HCT116 (cell line): ENCODE data around the gene FBXO11. TPM values are rescaled to one million over a fixed set of nuclear protein-coding genes. Genes with fewer than 3 reads are reported as not detected.

Experiments
- ATAC-seq: fragments of 200-7000 bp; cut with Tn5 transposase; 2 replicates; pipeline ENCODE4 v1.9.1; 2020; ENCODE audit warnings: mild to moderate bottlenecking, moderate library complexity
- BruUV-seq: library from RNA; stranded (reverse); fragments of 400-500 nt; replicated peaks from 2 replicates; lab custom pipeline; 2021; lab: Mats Ljungman, UMichigan
- CTCF ChIA-PET: fragments of 300-600 bp; sonication (Branson Sonifier 250); formaldehyde crosslinking; loops from one replicate; lab custom pipeline; 2021; ENCODE audit warnings: antibody characterized with exemption; lab: Charles Lee
- POLR2A ChIA-PET: fragments of 300-600, 350-600 bp; sonication (Branson Sonifier 250); formaldehyde crosslinking; loops from one replicate; lab custom pipeline; 2021; ENCODE audit warnings: antibody characterized with exemption; lab: Charles Lee
- RAD21 ChIA-PET, 2 experiments: fragments of 300-600 bp; sonication (Branson Sonifier 250); formaldehyde crosslinking; loops; one replicate each; lab custom pipeline; 2023; ENCODE audit warnings: low total read pairs in 2 of 2; ENCODE audit not compliant: uncharacterized antibody in 2 of 2, unreplicated experiment in 2 of 2, low non-redundant PET in 1 of 2; lab: Charles Lee
- DNase-seq: peaks from one replicate; pipeline ENCODE4 v3.0.0-alpha.2; 2010; ENCODE audit warnings: low read depth, low spot score
- H2AFZ ChIP-seq: fragments of 200-600 bp; shearing (Covaris generic), sonication (generic); 2 replicates; pipeline ENCODE4 v1.6.1; 2017; ENCODE audit warnings: low read depth, mixed run types, mixed read lengths, antibody characterized with exemption, low read length; ENCODE audit not compliant: poor library complexity, severe bottlenecking
- H3K27ac ChIP-seq: 2 replicates; pipeline ENCODE4 v1.5.1; 2012; ENCODE audit warnings: low read depth, low read length
- H3K27me3 ChIP-seq: fragments of 200-600 bp; sonication (generic); 2 replicates; pipeline ENCODE4 v1.6.1; 2016; ENCODE audit warnings: mixed run types, low read length, mixed read lengths; ENCODE audit not compliant: insufficient read depth
- H3K36me3 ChIP-seq, 2 experiments: fragments of 200-500 bp in 1 of 2; fragments of 200-600 bp in 1 of 2; sonication (Bioruptor generic) in 1 of 2; sonication (generic) in 1 of 2; 2 replicates each; pipeline versions ENCODE4 v1.5.1 to v1.6.1; 2014 to 2016; ENCODE audit warnings: low read length in 2 of 2, inconsistent platforms in 1 of 2, mixed read lengths in 1 of 2, mixed run types in 1 of 2; ENCODE audit not compliant: insufficient read depth in 2 of 2, control insufficient read depth in 1 of 2
- H3K4me1 ChIP-seq, 2 experiments: fragments of 200-600 bp in 1 of 2; sonication (generic) in 1 of 2; 2 replicates each; pipeline versions ENCODE4 v1.5.1 to v1.6.1; 2012 to 2017; ENCODE audit warnings: low read length in 2 of 2, inconsistent platforms in 1 of 2, mild to moderate bottlenecking in 1 of 2, mixed read lengths in 1 of 2, mixed run types in 1 of 2, moderate library complexity in 1 of 2; ENCODE audit not compliant: insufficient read depth in 2 of 2, control insufficient read depth in 1 of 2
- H3K4me2 ChIP-seq: fragments of 200-600 bp; sonication (generic); 2 replicates; pipeline ENCODE4 v1.6.1; 2017; ENCODE audit warnings: mixed run types, low read length, mixed read lengths
- H3K4me3 ChIP-seq, 2 experiments: fragments of 200-600 bp in 1 of 2; sonication (generic) in 1 of 2; replicated peaks in 1 of 2; 2 replicates each; pipeline ENCODE4 v1.5.1; 2011 to 2016; ENCODE audit warnings: low read length in 2 of 2, control low read depth in 1 of 2, low read depth in 1 of 2, mild to moderate bottlenecking in 1 of 2, mixed read lengths in 1 of 2, mixed run types in 1 of 2
- H3K79me2 ChIP-seq: fragments of 200-600 bp; sonication (generic); 2 replicates; pipeline ENCODE4 v1.6.1; 2017; ENCODE audit warnings: mild to moderate bottlenecking, mixed run types, low read length, moderate library complexity, mixed read lengths; ENCODE audit not compliant: insufficient read depth
- H3K9ac ChIP-seq: fragments of 200-600 bp; sonication (generic); 2 replicates; pipeline ENCODE4 v1.6.1; 2016; ENCODE audit warnings: low read length, mixed read lengths
- H3K9me2 ChIP-seq: fragments of 200-600 bp; sonication (generic), shearing (Covaris generic); 2 replicates; pipeline ENCODE4 v1.6.1; 2017; ENCODE audit warnings: mixed run types, mild to moderate bottlenecking, moderate library complexity; ENCODE audit not compliant: insufficient read depth
- H3K9me3 ChIP-seq, 2 experiments: fragments of 200-500 bp in 1 of 2; fragments of 200-600 bp in 1 of 2; sonication (Bioruptor generic) in 1 of 2; sonication (generic) in 1 of 2; 2 replicates each; pipeline ENCODE4 v1.6.1; 2014 to 2017; ENCODE audit warnings: low read length in 2 of 2, mixed read lengths in 2 of 2, inconsistent platforms in 1 of 2, low read depth in 1 of 2, mild to moderate bottlenecking in 1 of 2, mixed run types in 1 of 2, moderate library complexity in 1 of 2; ENCODE audit not compliant: control insufficient read depth in 1 of 2, insufficient read depth in 1 of 2
- H4K20me1 ChIP-seq: fragments of 200-600 bp; sonication (generic), shearing (Covaris generic); 2 replicates; pipeline ENCODE4 v1.6.1; 2017; ENCODE audit warnings: mixed run types, mild to moderate bottlenecking, moderate library complexity; ENCODE audit not compliant: insufficient read depth
- ATF3 ChIP-seq: IDR thresholded peaks from 2 replicates; pipeline ENCODE4 v1.6.1; 2012
- CEBPB ChIP-seq: IDR thresholded peaks from 2 replicates; pipeline ENCODE4 v1.6.1; 2012; ENCODE audit warnings: low read depth
- EGR1 ChIP-seq: IDR thresholded peaks from 2 replicates; pipeline ENCODE4 v1.6.1; 2012; ENCODE audit warnings: low read depth
- ELF1 ChIP-seq: IDR thresholded peaks from 2 replicates; pipeline ENCODE4 v1.6.1; 2012; ENCODE audit warnings: low read depth, borderline replicate concordance
- EZH2phosphoT487 ChIP-seq: fragments of 200-600 bp; IDR thresholded peaks from 2 replicates; pipeline ENCODE4 v1.6.1; 2018; ENCODE audit warnings: antibody characterized with exemption, borderline replicate concordance
- FOSL1 ChIP-seq: IDR thresholded peaks from 2 replicates; pipeline ENCODE4 v1.6.1; 2012; ENCODE audit warnings: low read depth
- JUND ChIP-seq: IDR thresholded peaks from 2 replicates; pipeline ENCODE4 v1.6.1; 2012
- POLR2AphosphoS5 ChIP-seq: IDR thresholded peaks from 2 replicates; pipeline ENCODE4 v1.6.1; 2011; ENCODE audit warnings: mild to moderate bottlenecking, low read depth, low read length, moderate library complexity
- RAD21 ChIP-seq: IDR thresholded peaks from 2 replicates; pipeline ENCODE4 v1.6.1; 2012; ENCODE audit warnings: low read depth, mild to moderate bottlenecking
- REST ChIP-seq: IDR thresholded peaks from 2 replicates; pipeline ENCODE4 v1.6.1; 2012; ENCODE audit warnings: low read depth
- SP1 ChIP-seq: IDR thresholded peaks from 2 replicates; pipeline ENCODE4 v1.6.1; 2012; ENCODE audit warnings: low read depth
- SRF ChIP-seq: IDR thresholded peaks from 2 replicates; pipeline ENCODE4 v1.6.1; 2012; ENCODE audit warnings: low read depth
- TCF7L2 ChIP-seq: IDR thresholded peaks from 2 replicates; pipeline ENCODE4 v1.7.0; 2011; ENCODE audit warnings: borderline replicate concordance, inconsistent platforms; ENCODE audit not compliant: insufficient read depth, insufficient read length; ENCODE audit errors: extremely low read depth
- ZFX ChIP-seq: fragments of 450-650 bp; IDR thresholded peaks from 2 replicates; pipeline ENCODE4 v1.6.1; 2017
- ZNF274 ChIP-seq: fragments of 200-500 bp; sonication (Bioruptor generic); IDR thresholded peaks from 2 replicates; pipeline ENCODE4 v1.6.1; 2014; ENCODE audit warnings: mild to moderate bottlenecking, low read depth, low read length, inconsistent platforms
- intact Hi-C: fragments of 100-400 bp; cut with micrococcal nuclease; formaldehyde crosslinking; loops from 2 replicates; pipeline ENCODE4 v1.10.0; 2022
- total RNA-seq: library from RNA; stranded (reverse); gene quantifications from one replicate; pipeline ENCODE4 v1.2.1, GENCODE V29; 2021; ENCODE audit not compliant: unreplicated experiment

Gene FBXO11
- total RNA-seq, 1 experiment from 2014 or later, result 60.2 TPM

GRCh38 chr2:47751856-47752414 is 154.4 kb downstream of the FBXO11 start:
- Histone ChIP-seq H3K4me1 (peaks cover 24 to 30% of the 10 kb centered on the region in 2 experiments; a peak in 3 of 4 replicates), H3K9me2 (no peaks in the 10 kb centered on the region), H4K20me1 (no peaks in the 10 kb centered on the region), H3K9me3 (no peaks in the 10 kb centered on the region), H3K9ac (no peak overlapping the region), H2AFZ (peak overlapping the region; percentile 64), H3K79me2 (no peaks in the 10 kb centered on the region), H3K4me3 (no peak overlapping the region), H3K27ac (peak overlapping the region; percentile 43), H3K27me3 (no peaks in the 10 kb centered on the region), H3K4me2 (peak overlapping the region; percentile 65; the same call in 1 of the 2 replicates), H3K36me3 (no peaks in the 10 kb centered on the region)
- ATAC-seq, result peak; percentile 9; the same call in 1 of the 2 replicates
- BruUV-seq, result no TSS peak
- CTCF ChIA-PET, result no interaction called here
- no peak for TF ChIP-seq SRF
- TF ChIP-seq FOSL1, result no peak
- no peak for TF ChIP-seq EGR1
- TF ChIP-seq REST, result no peak
- TF ChIP-seq ELF1, result no peak
- no peak for TF ChIP-seq SP1
- TF ChIP-seq POLR2AphosphoS5, result no peak
- no peak for TF ChIP-seq CEBPB
- no peak for TF ChIP-seq JUND
- TF ChIP-seq TCF7L2, result no peak
- no peak for TF ChIP-seq ZFX
- no peak for TF ChIP-seq ATF3
- no peak for TF ChIP-seq RAD21
- no peak for TF ChIP-seq EZH2phosphoT487
- no peak for TF ChIP-seq ZNF274
- intact Hi-C loops, result no loop called here
- no peak for DNase-seq
- POLR2A ChIA-PET, result no interaction called here
- RAD21 ChIA-PET, result interaction anchor here in 1 of 2 experiments (0.7 kb wide), 1 partner anchor 59 kb away, joined by 4 read pairs; no protein-coding TSS in a partner anchor
